ENCODE results near the gene PMFBP1. TPM values are rescaled to one million over a fixed set of nuclear protein-coding genes. Genes with fewer than 3 reads are reported as not detected.

The PMFBP1 gene
- total RNA-seq, 1 experiment from 2014 or later, result 2.7 TPM

DNA sequence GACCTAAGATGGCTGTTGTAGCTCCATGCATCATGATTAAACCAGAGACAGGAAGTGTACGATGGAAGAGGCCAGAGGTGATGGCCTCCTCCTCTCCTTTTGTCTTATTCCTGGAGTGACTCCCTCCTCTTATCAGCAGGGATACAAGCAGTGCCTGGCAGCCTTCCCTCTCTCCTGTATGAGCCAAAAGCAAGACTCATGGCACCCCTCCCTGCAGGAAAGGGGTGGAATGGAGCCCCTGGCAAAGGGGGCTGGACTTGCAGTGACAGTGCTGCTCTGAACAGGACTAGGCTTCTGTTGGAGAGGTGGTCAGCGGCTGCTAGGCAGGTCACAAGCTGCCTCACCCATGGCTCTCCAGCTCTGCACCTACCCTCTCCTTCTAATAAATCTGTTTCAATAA, 87.0 kb downstream of the PMFBP1 start:
- H3K4me3 Mint-ChIP-seq, result no peak overlapping the region
- H3K27ac Mint-ChIP-seq, result no peak overlapping the region
- Histone ChIP-seq H2AFZ (ENCODE audit: low read length) (no peak overlapping the region), H3K23me2 (ENCODE audit: insufficient read length, low read depth, low read length, poor library complexity, severe bottlenecking) (no peaks in the 10 kb centered on the region), H3K79me1 (ENCODE audit: insufficient read depth, low read depth, low read length, poor library complexity, severe bottlenecking) (no peaks in the 10 kb centered on the region), H3K9me3 (ENCODE audit: control insufficient read depth, low read depth, low read length) (peaks cover 7% of the 10 kb centered on the region), H2BK120ac (ENCODE audit: low read depth, low read length, poor library complexity, severe bottlenecking) (no peak overlapping the region), H3K27ac (ENCODE audit: insufficient read length, low read depth, low read length) (no peak overlapping the region), H3K4ac (ENCODE audit: low read depth, low read length) (no peak overlapping the region), H4K91ac (ENCODE audit: insufficient read length, low read depth, low read length) (no peak overlapping the region), H3T11ph (ENCODE audit: low read length) (no peak overlapping the region), H2BK5ac (ENCODE audit: insufficient read length, low read length) (no peak overlapping the region), H3K56ac (ENCODE audit: insufficient read length, low read depth, low read length) (no peak overlapping the region), H3K18ac (ENCODE audit: insufficient read length, low read depth, low read length) (no peak overlapping the region), H4K8ac (replicated peaks; ENCODE audit: insufficient read length, low read depth, low read length) (no peak overlapping the region), H2BK15ac (ENCODE audit: low read depth, low read length) (no peak overlapping the region), H2BK12ac (ENCODE audit: insufficient read length, low read depth, low read length) (no peak overlapping the region), H2AK5ac (ENCODE audit: insufficient read length, low read length) (no peak overlapping the region), H3K9ac (ENCODE audit: extremely low read depth, insufficient read length, low read length) (no peak overlapping the region), H3K23ac (ENCODE audit: insufficient read length, low read depth, low read length) (no peak overlapping the region), H2BK20ac (ENCODE audit: low read depth, low read length, poor library complexity, severe bottlenecking) (no peak overlapping the region), H3K4me2 (ENCODE audit: insufficient read depth, insufficient read length, low read length) (no peak overlapping the region), H3K4me1 (ENCODE audit: insufficient read depth, low read length) (no peaks in the 10 kb centered on the region), H3K14ac (ENCODE audit: insufficient read depth, low read length) (no peak overlapping the region), H3K27me3 (ENCODE audit: insufficient read depth, low read length) (no peaks in the 10 kb centered on the region), H4K5ac (ENCODE audit: insufficient read length, low read depth, low read length) (no peak overlapping the region), H4K20me1 (ENCODE audit: control insufficient read depth, insufficient read depth, insufficient read length) (no peaks in the 10 kb centered on the region), H3K79me2 (ENCODE audit: insufficient read depth, low read length) (no peaks in the 10 kb centered on the region)
- TF ChIP-seq, protein P1, sequence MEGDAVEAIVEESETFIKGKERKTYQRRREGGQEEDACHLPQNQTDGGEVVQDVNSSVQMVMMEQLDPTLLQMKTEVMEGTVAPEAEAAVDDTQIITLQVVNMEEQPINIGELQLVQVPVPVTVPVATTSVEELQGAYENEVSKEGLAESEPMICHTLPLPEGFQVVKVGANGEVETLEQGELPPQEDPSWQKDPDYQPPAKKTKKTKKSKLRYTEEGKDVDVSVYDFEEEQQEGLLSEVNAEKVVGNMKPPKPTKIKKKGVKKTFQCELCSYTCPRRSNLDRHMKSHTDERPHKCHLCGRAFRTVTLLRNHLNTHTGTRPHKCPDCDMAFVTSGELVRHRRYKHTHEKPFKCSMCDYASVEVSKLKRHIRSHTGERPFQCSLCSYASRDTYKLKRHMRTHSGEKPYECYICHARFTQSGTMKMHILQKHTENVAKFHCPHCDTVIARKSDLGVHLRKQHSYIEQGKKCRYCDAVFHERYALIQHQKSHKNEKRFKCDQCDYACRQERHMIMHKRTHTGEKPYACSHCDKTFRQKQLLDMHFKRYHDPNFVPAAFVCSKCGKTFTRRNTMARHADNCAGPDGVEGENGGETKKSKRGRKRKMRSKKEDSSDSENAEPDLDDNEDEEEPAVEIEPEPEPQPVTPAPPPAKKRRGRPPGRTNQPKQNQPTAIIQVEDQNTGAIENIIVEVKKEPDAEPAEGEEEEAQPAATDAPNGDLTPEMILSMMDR (conservative IDR thresholded peaks at IDR 0.05), result no peak
- H3K4me1 Mint-ChIP-seq, result peaks cover 0 to 5% of the 10 kb centered on the region in 2 experiments; a peak in 2 of 4 replicates
- H3K9me3 Mint-ChIP-seq, result peaks cover 4 to 5% of the 10 kb centered on the region in 2 experiments; a peak in 3 of 5 replicates
- H3K36me3 Mint-ChIP-seq (ENCODE audit: insufficient read depth in 1 of 3, low read depth in 3 of 3), result peaks cover 22 to 45% (median 44%) of the 10 kb centered on the region in 3 experiments
- H3K27me3 Mint-ChIP-seq (ENCODE audit: low read depth), result no peaks in the 10 kb centered on the region
- DNase-seq, result no peak
- no CpG with 5 or more reads among the region's 2 CpGs for WGBS (ENCODE audit: extremely low coverage, insufficient read length, low lambda C conversion rate)
